ENCODE data around the gene DGCR2.
A peak's percentile ranks its signal among the peaks of the same experiment; 100 is the strongest.

The DGCR2 gene

GRCh38 chr22:19118329-19118880 is 3.8 kb downstream of the DGCR2 start:
- no peak for TF ChIP-seq CTCF (IDR thresholded peaks at IDR 0.05; ENCODE audit: insufficient read depth, low read length, poor library complexity, severe bottlenecking)
- no peaks in the 10 kb centered on the region for H3K27me3 ChIP-seq (replicated peaks; ENCODE audit: control insufficient read depth, insufficient read depth, low read length)
- DNase-seq (ENCODE audit: extremely low read depth, insufficient read length) = peak; percentile 48
- H3K36me3 ChIP-seq (ENCODE audit: control insufficient read depth, insufficient read depth, low read length) = peaks cover 4% of the 10 kb centered on the region
- H3K4me3 ChIP-seq (replicated peaks; ENCODE audit: low read depth, low read length) = no peak overlapping the region

DNA sequence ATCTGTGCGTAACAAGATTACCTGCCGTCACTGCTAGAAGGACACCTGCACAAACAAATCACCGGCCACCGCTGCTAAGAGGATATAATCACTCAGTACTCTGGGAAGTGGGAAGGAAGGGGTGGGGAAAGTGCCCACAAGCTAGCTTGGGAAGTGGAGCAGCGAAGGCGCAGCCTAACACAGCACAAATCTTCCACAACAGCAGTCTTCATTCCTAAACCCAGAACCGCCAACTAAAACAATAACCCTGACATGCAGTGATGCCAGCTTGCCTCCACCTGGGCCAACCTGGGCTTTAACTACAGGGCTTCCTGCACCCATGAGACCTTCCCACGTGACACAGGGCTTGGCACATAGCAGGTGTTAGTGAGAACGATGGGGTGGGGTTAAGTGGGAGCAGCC is 5.1 kb downstream of the DGCR2 start:
- peaks cover 4% of the 10 kb centered on the region for H3K36me3 ChIP-seq (ENCODE audit: control insufficient read depth, insufficient read depth, low read length)
- H3K4me3 ChIP-seq (replicated peaks; ENCODE audit: low read depth, low read length) = no peak overlapping the region
- DNase-seq (ENCODE audit: extremely low read depth, insufficient read length) = no peak
- H3K27me3 ChIP-seq (replicated peaks; ENCODE audit: control insufficient read depth, insufficient read depth, low read length) = no peaks in the 10 kb centered on the region
- no peak for TF ChIP-seq CTCF (IDR thresholded peaks at IDR 0.05; ENCODE audit: insufficient read depth, low read length, poor library complexity, severe bottlenecking)

- TF ChIP-seq CTCF (IDR thresholded peaks at IDR 0.05; ENCODE audit: insufficient read depth, low read length, poor library complexity, severe bottlenecking) = peak; percentile 19
- Histone ChIP-seq H3K36me3 (ENCODE audit: control insufficient read depth, insufficient read depth, low read length) (peaks cover 4% of the 10 kb centered on the region), H3K27me3 (replicated peaks; ENCODE audit: control insufficient read depth, insufficient read depth, low read length) (no peaks in the 10 kb centered on the region), H3K4me3 (replicated peaks; ENCODE audit: low read depth, low read length) (no peak overlapping the region)
- DNase-seq (ENCODE audit: extremely low read depth, insufficient read length) = no peak
Measured at GRCh38 chr22:19115628-19116027, 6.6 kb downstream of the DGCR2 start.

DNA sequence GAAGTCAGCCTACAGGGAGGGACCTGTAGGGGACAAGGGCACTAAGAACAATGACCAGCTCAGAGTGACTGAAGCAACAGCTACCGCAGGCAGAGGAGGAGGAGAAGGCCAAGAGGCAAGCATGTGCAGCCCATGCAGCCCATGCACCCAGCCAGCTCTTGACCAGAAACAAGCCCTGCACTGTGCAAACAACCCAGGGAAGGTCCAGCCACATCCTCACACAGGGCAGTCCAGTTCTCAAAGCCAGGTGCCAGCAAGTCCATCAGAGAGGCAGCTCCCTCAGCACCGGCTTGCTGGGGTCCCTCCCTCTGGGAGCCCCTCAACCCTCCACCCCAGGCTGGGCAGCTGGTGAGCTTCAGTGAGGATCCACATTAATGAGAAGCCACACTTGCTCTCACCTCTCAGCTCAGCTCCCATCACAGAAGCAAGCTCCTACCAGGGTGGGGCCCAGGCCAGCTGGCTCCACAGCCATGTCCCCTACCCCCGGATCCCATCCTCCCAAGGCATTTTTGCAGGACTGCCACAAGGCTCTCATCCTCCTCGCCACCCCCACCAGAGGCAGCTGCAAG is 7.1 kb downstream of the DGCR2 start:
- no peak for TF ChIP-seq CTCF (IDR thresholded peaks at IDR 0.05; ENCODE audit: insufficient read depth, low read length, poor library complexity, severe bottlenecking)
- peaks cover 4% of the 10 kb centered on the region for H3K36me3 ChIP-seq (ENCODE audit: control insufficient read depth, insufficient read depth, low read length)
- no peak overlapping the region for H3K4me3 ChIP-seq (replicated peaks; ENCODE audit: low read depth, low read length)
- DNase-seq (ENCODE audit: extremely low read depth, insufficient read length) = no peak
- H3K27me3 ChIP-seq (replicated peaks; ENCODE audit: control insufficient read depth, insufficient read depth, low read length) = no peaks in the 10 kb centered on the region

DNA sequence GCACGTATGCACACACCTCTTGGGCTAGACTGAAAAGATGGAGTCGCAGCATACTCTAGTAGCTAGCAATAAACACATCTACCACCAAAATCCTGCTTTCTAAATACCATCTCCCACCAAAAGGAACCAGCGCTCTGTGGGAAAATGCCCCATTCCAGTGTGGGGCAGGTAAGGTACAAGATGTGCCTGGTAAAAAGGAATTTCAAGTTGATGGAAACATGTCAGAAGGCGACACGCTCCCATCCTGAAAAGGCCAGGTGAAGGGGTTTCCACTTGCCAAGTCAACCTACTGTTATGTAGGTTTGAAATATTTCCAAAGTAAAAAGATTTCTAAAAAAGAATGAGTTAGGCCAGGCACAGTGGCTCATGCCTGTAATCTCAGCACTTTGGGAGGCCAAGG is 8.8 kb downstream of the DGCR2 start:
- no peak overlapping the region for H3K4me3 ChIP-seq (replicated peaks; ENCODE audit: low read depth, low read length)
- H3K36me3 ChIP-seq (ENCODE audit: control insufficient read depth, insufficient read depth, low read length) = peaks cover 4% of the 10 kb centered on the region
- no peak for TF ChIP-seq CTCF (IDR thresholded peaks at IDR 0.05; ENCODE audit: insufficient read depth, low read length, poor library complexity, severe bottlenecking)
- no peak for DNase-seq (ENCODE audit: extremely low read depth, insufficient read length)
- H3K27me3 ChIP-seq (replicated peaks; ENCODE audit: control insufficient read depth, insufficient read depth, low read length) = no peaks in the 10 kb centered on the region

DNA sequence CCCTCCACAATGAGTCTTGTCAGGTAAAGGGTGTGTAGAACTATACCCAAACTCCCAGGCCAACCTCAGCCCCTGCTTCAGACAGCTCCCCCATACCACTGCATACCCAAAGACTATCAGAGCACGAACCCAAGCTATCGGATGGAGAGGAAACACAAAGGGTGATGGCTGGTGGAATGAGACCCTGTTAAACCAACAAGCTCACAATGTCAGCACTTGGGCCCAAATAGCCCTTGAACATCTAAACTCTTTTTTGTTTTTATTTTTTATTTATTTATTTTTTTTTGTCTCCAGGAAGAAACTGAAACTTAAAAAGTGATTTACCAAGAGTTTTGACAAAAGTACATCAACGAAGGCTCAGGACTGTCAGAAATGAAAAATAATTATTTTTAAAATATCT is 10.6 kb downstream of the DGCR2 start:
- no peak for TF ChIP-seq CTCF (IDR thresholded peaks at IDR 0.05; ENCODE audit: insufficient read depth, low read length, poor library complexity, severe bottlenecking)
- Histone ChIP-seq H3K36me3 (ENCODE audit: control insufficient read depth, insufficient read depth, low read length) (peaks cover 4% of the 10 kb centered on the region), H3K27me3 (replicated peaks; ENCODE audit: control insufficient read depth, insufficient read depth, low read length) (no peaks in the 10 kb centered on the region), H3K4me3 (replicated peaks; ENCODE audit: low read depth, low read length) (no peak overlapping the region)
- DNase-seq (ENCODE audit: extremely low read depth, insufficient read length) = no peak

All from GM06990 (cell line).